ENCODE data around the gene SLC7A10.

SLC7A10 gene

GRCh38 chr19:33217881-33218280, 7.8 kb downstream of the SLC7A10 start:
- TF ChIP-seq CTCF (IDR thresholded peaks at IDR 0.05) = no peak
- Histone ChIP-seq H3K4me3 (no peak overlapping the region), H3K27ac (no peak overlapping the region)
- DNase-seq (ENCODE audit: low spot score) = no peak

- Histone ChIP-seq H3K27ac (no peak overlapping the region), H3K4me3 (no peak overlapping the region)
- TF ChIP-seq CTCF (IDR thresholded peaks at IDR 0.05) = no peak
- no peak for DNase-seq (ENCODE audit: low spot score)
Measured at GRCh38 chr19:33216198-33216830, 9.3 kb downstream of the SLC7A10 start.

- TF ChIP-seq CTCF (IDR thresholded peaks at IDR 0.05) = no peak
- no peak for DNase-seq (ENCODE audit: low spot score)
- no peak overlapping the region for H3K4me3 ChIP-seq
- H3K27ac ChIP-seq = no peak overlapping the region
Measured at GRCh38 chr19:33215438-33216197, 10.0 kb downstream of the SLC7A10 start.

- H3K27ac ChIP-seq = no peak overlapping the region
- no peak for TF ChIP-seq CTCF (IDR thresholded peaks at IDR 0.05)
- DNase-seq (ENCODE audit: low spot score) = no peak
- no peak overlapping the region for H3K4me3 ChIP-seq
Measured at GRCh38 chr19:33214596-33214995, 11.1 kb downstream of the SLC7A10 start.

- DNase-seq (ENCODE audit: low spot score) = no peak
- no peak overlapping the region for H3K27ac ChIP-seq
- no peak for TF ChIP-seq CTCF (IDR thresholded peaks at IDR 0.05)
Measured at GRCh38 chr19:33212436-33213172, 13.0 kb downstream of the SLC7A10 start.

GRCh38 chr19:33211794-33212435, 13.7 kb downstream of the SLC7A10 start:
- Histone ChIP-seq H3K4me3 (no peak overlapping the region), H3K27ac (no peak overlapping the region)
- no peak for DNase-seq (ENCODE audit: low spot score)
- TF ChIP-seq CTCF (IDR thresholded peaks at IDR 0.05) = no peak

More at GRCh38 chr19:33212436-33213172, 13.0 kb downstream of the SLC7A10 start:
- no peak overlapping the region for H3K4me3 ChIP-seq

All from coronary artery (tissue), 2 donors.